Skeletal muscle cell (primary cell): ENCODE data around the gene ATG2A.

ENCODE experiments used
- DNase-seq: peaks from one replicate; pipeline ENCODE4 v3.0.0-alpha.2; 2010; ENCODE audit warnings: low read depth
- H3K4me3 ChIP-seq: 2 replicates; pipeline ENCODE4 v1.5.1; 2011; ENCODE audit warnings: low read depth, mild to moderate bottlenecking, control low read depth, low read length, moderate library complexity

ATG2A gene

DNA sequence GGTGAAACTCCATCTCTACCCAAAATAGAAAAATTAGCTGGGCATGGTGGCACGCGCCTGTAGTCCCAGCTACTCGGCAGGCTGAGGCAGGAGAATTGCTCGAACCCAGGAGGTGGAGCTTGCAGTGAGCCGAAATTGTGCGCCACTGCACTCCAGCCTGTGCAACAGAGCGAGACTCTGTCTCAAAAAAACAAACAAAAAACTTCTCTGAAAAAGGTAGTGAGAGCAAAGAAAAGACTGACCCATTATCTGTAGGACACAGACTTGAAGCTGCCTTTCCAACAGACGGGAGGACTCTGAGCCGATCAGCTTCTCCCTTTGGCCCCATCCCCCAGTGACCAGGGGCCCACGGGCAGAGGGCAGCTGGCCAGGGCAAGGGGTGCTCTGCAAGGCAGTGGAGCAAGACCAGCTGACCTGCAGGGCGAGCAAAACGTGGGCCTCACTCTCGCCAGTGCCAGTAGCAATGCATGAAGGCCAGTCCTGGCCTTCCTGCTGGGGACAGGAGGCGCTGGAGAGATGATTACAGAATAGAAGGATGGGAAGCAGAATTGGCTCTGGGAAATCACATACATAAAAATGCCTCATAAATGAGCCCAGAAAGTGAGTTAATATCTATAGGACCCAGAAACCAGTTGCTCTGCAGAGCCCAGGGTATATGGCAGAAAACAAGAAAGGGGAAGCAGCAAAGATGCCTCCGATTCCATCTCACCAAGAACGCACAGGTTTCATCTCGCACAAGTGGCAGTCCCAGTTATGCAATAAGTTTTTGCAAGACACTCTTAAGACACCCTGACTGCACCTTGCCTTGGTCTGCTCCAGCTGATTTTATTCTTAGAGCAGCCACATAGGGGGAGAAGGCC is 41.4 kb downstream of the ATG2A start:
- peak overlapping the region; percentile 96 for H3K4me3 ChIP-seq
- no peak for DNase-seq

- no peak for DNase-seq
- H3K4me3 ChIP-seq, result no peak overlapping the region
Measured at GRCh38 chr11:64874308-64875240, 42.4 kb downstream of the ATG2A start.

- no peak for DNase-seq
- no peak overlapping the region for H3K4me3 ChIP-seq
Measured at GRCh38 chr11:64872790-64873488, 44.1 kb downstream of the ATG2A start.

GRCh38 chr11:64871492-64871891 is 45.5 kb downstream of the ATG2A start:
- no peak for DNase-seq
- no peak overlapping the region for H3K4me3 ChIP-seq

DNA sequence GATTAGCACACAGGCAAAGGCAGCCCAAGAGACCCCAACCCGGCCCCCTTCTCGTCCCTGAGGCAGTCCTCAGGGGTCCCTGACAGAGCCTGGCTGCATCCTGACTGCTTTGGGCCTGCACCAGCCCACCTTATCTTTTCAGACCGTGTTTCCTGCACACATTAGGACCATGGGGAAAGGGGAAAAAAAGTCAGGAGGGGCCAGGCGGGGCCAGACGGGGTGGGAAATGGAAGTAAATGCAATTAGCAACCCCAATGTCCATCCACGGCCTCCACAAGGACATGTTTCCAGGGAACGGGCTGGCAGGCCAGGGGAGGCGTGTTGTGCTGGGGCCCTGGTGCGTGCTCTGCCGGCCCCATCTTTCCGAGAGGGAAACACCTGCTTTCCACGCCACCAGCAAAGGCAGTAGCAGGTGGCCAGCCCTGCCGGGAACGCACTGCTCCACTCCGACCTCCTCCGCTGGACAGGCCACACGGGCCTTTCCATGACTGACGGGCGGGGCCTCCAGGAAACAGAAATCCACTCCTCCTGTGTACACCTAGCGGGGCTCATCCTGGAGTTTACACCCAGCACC is 46.0 kb downstream of the ATG2A start:
- H3K4me3 ChIP-seq, result no peak overlapping the region
- no peak for DNase-seq

GRCh38 chr11:64870176-64870892 is 46.7 kb downstream of the ATG2A start:
- no peak for DNase-seq
- no peak overlapping the region for H3K4me3 ChIP-seq

GRCh38 chr11:64869571-64870175 is 47.3 kb downstream of the ATG2A start:
- no peak overlapping the region for H3K4me3 ChIP-seq
- DNase-seq, result no peak

DNA sequence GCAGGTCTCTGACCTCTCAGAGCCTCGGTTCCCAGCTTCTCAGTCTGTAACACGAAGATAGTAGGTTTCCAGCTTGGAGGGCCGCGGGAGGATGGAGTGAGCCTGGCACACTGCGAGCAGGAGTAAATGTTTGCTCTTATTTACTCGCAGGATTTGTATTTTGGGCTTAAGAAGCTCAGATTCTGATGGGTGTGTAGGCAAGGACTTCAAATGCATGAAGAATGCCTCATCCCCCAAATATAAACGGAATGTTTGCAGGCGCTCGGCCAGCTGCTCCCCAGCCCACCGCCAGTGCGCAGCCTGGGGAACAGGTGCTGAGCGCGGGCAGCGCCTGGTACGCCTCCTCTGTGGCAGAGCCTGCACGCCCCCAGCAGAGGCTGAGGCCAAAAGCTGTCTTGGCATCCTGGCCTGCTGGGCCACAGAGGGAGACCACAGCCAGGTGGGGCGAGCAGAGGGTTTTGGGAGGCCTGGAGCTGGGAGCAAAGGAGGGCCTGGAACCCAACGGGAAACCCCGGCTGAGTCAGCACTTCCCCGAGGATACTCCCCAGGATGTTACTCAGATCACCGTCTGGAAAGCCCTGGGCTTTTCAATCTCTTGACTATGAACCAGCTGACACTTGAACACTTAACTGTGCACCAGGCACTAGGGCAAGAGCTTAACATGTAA is 48.0 kb downstream of the ATG2A start:
- no peak for DNase-seq

DNA sequence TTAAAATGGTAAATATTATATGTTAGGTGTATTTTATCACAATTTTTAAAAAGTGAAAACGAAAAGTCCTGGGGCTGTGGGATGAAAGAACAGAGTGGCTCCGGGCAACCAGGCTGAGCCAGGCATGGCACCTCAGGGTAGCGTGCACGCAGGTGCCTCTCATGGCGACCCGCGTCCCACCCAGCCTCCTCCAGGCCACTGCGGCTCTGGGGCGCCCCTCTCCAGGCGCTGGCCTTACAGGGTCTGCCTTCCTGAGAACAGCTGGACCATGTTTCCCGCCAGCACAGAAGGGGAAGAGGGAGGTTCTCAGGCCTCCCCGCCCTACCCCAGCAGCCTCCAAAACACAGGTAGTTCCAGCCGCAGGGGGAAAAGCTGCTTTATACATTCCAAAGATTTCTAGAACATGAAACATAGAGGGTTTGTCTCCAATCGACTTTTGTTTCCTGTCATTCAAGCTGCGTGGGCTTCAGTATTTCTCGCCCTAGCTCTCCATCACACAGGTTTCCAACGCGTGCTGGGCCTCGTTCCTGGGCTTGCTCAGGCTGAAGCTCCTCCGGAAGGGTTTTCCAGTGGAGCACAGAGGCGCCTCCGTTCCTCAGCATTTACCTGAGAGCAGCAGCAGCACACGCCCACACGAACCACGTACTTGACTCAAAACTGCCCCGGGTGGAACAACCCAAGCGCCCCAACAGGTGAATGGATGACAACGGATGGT is 49.1 kb downstream of the ATG2A start:
- H3K4me3 ChIP-seq, result no peak overlapping the region

More for the DNA sequence above, 48.0 kb downstream of the ATG2A start:
- no peak overlapping the region for H3K4me3 ChIP-seq

GRCh38 chr11:64866173-64866491 is 50.9 kb downstream of the ATG2A start:
- no peak overlapping the region for H3K4me3 ChIP-seq
- DNase-seq, result no peak

More for the DNA sequence above, 49.1 kb downstream of the ATG2A start:
- no peak for DNase-seq

DNA sequence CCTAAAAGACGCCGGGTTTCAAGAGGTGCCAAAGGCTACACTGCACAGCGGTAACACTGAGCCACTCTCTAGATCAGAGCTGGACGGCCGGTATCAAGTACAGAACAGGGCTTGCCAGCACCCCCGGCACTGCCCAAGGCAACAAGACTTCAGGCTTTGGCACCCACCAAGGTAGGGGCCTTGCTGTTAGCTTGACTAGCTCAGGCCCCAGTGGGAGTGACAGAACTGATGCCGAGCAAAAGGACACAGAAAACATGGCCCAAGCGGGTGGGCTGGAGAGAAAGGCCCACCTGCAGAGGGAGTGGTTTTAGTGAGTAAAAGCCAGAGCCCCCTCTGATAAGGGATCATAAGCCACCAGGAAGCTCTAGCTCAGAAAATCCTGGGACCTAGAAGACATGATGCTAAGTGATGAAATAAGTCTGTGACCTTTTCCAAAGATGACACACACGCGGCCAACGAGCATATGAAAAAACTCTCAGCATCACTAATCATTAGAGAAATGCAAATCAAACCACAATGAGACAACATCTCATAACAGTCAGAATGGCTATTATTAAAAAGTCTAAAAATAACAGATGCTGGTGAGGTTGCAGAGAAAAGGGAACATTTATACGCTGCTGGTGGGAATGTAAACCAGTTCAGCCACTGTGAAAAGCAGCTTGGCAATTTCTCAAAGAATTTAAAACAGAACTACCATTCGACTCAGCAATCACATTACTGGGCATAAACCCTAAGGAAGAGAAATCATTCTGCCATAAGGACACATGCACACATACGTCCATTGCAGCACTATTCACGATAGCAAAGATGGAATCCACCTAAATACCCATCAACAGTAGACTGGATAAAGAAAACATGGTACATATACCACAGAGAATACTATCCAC is 51.5 kb downstream of the ATG2A start:
- no peak for DNase-seq
- no peak overlapping the region for H3K4me3 ChIP-seq

- peak; percentile 90 for DNase-seq
- H3K4me3 ChIP-seq, result no peak overlapping the region
Measured at GRCh38 chr11:64864473-64865285, 52.3 kb downstream of the ATG2A start.

DNA sequence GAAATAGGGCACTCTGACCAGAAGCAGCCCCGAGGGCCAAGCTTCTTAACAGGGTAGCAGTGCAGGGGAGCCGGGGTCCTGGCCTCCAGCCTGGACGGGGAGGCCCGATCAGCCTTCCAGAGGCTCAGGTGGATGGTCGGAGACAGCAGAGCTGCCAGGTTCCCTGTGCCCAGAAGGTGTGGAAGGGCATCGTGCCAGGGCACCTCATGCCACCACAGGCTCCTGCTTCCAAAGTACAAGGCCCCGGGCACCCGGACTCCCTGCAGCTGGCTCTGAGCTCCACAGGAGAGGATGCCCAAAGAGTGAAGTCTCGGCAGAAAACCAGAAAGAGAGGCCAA is 52.9 kb downstream of the ATG2A start:
- H3K4me3 ChIP-seq, result peak overlapping the region; percentile 5
- DNase-seq, result no peak

DNA sequence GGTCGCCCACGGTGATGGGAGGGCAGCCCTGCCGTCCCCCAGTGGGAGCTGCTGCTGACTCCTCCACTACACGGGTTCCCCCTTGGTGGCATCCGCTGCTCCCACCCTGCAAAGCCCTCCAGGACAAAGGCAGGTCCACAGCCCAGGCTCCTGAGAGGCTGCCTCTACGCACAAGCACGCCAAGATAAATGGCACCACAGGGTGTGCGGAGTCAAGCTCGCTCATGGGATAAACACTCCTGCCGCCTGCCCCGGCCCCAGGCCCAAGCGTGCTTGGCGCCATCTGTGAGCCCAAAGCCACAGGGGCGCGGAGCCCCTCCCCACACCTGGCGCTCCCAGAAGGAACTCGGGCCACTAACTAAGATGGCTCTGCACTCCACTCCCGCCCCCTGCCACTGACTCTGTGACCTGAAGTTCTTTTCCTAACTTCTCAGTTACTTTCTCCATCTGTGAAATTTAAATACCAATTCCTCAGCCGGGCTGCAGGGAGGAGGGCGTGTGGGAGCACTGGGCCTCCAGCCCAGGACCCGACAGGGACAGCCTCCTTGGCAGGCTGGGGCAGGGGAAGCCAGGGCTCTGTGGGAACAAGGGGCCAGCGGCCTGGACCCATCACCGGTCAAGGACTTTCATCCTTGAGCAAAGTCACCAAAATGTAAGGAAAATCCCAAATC is 53.5 kb downstream of the ATG2A start:
- no peak for DNase-seq
- H3K4me3 ChIP-seq, result no peak overlapping the region

DNA sequence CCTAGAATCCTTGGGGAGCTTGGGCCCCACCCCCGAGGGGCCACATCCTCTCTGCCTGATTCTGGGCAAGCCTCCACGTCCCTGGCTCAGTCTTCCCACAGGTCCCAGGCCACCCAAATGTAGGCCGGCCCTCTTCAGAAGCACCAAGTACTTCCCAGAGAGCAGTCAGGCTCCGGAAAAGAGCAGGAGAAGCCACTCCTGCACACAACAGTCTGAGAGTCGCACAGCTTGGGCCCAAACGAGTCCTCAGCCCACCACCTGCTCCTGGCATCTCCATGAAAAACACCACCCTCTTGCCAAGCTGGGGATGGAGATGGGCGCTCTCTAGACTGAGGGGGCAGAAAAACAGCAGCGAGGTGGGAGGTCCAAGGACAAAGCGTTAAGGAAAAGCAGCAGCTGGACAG is 54.0 kb downstream of the ATG2A start:
- no peak for DNase-seq
- H3K4me3 ChIP-seq, result no peak overlapping the region
